Activated effector memory CD4-positive, alpha-beta T cell treated with anti-CD3 and anti-CD28 coated beads, Interleukin-2, amount 50 U/mL, for 16 hours (primary cell): ENCODE measurements around the gene CRKL.
A peak's percentile ranks its signal among the peaks of the same experiment; 100 is the strongest.
"Not testable (repeated sequence)": the region's sequence is repeated elsewhere in the genome, so short reads cannot be mapped to it uniquely, and the experiment has no call there.

ENCODE experiments used
- DNase-seq: peaks from one replicate; pipeline ENCODE4 v3.0.0-alpha.2; 2020

CRKL gene

DNA sequence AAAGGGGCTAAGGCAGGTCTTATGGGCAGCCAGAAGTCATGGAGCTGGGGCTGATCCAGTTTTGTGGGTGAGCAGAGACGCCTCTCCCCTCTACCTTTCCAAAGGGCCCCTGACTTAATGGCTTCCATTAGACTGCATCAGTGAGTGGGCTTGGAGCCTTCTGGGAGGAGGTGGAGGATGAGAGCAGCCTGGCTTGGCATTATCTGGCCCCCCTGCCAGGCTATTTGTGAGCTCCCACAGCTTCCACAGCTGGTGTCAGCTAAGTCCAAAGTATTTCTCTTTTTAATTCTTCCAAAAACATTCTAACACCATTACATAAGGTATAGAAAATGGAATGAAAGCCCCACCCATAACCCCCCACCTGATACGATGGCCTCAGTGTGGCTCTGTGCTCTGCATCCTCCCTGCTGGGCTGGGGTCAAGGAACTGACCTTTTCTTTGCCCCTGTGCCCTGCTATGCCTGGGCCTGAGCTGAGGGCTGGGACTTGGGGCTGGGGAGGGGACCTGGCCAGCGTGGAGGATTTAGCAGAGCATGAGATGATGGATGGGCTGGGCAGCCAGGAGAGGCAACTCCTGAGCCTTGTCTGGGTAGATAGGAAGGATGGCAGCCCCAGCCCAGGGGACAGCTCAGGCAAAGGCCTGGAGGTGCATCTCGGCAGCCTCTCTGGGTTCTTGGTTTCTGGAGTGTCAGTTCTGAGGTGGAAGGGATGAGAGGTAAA lies 53.9 kb downstream of the CRKL start:
- DNase-seq = no peak

GRCh38 chr22:20972014-20972694 lies 54.9 kb downstream of the CRKL start:
- not testable (repeated sequence) for DNase-seq

GRCh38 chr22:20972933-20973577 lies 55.8 kb downstream of the CRKL start:
- no peak for DNase-seq

DNA sequence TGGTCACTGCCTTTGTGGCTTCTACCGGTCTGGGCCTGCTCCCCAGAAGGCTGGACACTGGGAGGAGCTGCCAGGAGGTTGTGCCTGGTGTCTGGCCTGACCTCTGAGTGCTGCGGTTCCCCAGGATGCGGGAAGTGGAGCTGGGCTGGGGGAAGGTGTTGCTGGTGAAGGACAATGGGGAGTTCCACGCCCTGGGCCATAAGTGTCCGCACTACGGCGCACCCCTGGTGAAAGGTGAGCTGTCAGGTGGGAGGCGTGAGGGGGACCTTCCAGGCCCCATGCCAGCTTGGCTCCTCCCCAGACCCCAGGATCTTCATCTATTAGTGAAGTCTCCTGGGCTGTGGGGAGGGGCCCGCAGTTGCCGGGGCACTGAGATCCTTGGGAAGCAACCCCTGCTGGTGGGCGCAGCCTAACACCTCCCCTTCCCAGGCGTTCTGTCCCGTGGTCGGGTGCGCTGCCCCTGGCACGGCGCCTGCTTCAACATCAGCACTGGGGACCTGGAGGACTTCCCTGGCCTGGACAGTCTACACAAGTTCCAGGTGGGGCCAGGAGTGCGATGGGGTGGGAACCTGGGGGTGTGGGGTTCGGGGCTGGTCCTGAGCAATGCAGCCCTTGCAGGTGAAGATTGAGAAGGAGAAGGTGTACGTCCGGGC lies 56.6 kb downstream of the CRKL start:
- DNase-seq = no peak

DNA sequence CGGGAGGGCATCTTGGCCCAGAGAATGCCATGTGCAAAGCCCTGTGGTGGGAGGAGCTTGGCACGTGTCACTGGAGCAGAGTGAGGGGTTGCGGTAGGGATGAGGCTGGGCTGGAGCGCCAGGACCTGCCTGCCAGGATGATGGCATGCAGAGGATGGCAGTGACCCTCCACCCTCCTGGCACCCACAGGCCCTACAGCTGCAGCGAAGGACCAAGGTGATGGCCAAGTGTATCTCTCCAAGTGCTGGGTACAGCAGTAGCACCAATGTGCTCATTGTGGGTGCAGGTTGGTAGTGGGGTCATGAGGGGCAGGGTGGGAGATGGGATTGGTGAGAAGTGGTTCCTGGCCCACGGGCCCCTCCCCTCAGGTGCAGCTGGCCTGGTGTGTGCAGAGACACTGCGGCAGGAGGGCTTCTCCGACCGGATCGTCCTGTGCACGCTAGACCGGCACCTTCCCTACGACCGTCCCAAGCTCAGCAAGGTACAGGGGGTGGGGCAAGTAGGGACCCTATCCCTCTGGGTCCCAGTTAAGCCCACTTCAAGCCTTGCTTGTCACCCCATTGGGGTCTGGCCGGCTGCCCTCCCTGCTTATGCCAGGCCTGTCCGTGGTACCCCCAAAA lies 57.2 kb downstream of the CRKL start:
- no peak for DNase-seq

DNA sequence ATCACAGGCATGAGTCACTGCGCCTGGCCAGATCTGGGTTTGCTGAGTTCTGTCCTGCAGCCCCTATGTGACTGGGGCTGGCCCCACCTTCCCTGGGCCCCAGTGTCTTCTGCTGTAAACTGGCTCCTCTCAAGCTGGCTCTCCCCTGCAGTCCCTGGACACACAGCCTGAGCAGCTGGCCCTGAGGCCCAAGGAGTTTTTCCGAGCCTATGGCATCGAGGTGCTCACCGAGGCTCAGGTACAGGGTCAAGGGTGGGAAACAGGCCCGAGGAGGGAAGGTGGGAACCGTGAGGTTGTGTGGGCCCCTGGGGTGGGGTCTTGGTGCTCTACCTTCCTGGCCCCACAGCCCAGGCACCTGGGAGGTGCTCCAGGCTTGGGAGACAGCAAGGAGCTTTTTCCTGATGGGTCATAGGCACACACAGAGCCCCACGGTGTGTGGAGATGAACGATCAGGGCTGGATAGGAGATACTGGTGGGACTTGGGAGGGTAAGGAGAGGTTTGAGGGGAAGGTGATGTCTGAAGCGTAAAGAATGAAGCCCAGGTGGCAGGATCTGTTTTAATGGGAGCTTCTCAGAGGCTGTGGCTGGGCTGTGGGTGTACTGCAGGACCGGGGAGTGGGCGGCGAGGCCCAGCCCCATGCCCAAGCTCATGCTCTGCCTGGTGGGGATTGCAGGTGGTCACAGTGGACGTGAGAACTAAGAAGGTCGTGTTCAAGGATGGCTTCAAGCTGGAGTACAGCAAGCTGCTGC lies 58.5 kb downstream of the CRKL start:
- no peak for DNase-seq

- DNase-seq = no peak
Observed at GRCh38 chr22:20976291-20976877, 59.2 kb downstream of the CRKL start.

- no peak for DNase-seq
Observed at GRCh38 chr22:20977019-20977418, 59.8 kb downstream of the CRKL start.

DNA sequence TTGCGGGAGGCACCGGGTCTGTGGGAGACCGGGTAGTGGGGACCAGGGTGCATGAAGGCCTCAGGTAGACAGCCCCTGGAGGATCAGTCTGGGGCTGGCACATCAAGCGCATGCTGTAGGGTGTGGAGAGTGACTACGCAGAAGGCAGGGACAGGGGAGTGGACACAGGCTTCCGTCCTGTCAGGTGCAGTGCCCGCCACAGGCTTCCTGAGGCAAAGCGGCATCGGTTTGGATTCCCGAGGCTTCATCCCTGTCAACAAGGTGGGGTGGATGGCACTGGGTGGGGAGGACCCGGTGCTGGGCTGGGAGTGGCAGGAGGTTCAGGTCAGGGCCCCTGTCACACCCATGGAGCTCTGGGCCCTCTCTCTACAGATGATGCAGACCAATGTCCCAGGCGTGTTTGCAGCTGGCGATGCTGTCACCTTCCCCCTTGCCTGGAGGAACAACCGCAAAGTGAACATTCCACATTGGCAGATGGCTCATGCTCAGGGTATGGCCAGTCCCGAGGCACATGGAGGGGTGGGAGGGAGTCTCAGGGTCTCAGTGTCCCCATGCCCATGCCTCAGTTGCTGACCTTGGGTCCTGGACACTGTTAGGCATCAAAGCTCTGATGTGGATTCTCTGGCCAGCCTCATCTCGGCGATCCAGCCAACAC lies 60.4 kb downstream of the CRKL start:
- DNase-seq = no peak

DNA sequence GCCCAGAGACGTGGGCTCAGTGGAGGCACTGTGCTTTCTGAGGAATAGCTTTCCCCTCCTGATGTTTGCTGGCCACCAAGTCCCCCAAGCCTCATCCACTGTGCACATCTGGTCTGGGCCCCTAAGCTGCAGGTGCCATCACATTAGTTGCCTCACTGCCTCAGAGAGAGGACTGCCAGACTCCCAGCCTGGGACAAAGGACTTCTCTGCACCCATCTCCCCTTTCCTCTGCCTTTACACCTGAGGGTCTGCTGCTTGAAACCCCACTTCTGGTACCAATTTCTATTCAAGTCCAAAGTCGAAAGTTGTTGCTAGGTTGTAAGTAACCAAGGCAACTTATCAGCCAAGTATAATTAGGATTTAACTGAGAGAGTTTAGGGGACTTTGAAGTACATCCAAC lies 61.2 kb downstream of the CRKL start:
- DNase-seq = no peak

- peak; percentile 82 for DNase-seq
Observed at GRCh38 chr22:20979243-20979809, 62.1 kb downstream of the CRKL start.

DNA sequence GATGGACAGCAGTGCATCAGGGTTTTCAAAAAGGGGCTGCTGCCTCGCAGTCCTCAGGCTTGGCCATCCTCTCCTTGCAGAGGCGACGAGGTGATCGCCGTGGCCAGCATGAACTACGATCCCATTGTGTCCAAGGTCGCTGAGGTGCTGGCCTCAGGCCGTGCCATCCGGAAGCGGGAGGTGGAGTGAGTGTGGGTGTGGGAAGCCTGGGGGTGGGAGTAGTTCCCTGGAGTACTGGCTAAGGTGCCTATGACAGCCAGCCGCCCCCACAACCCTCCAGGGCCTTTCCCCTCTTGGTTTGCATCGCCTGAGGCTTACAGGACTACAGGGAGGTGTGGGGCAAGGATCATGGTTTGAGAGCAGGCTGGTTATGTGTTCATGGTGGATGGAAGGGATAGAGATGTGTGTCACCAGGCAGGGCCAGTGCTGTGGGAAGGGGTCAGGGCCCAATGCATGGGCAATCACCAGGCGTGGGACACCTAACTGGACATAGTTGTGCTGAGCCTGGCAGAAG lies 62.8 kb downstream of the CRKL start:
- no peak for DNase-seq

GRCh38 chr22:20980523-20980922 lies 63.3 kb downstream of the CRKL start:
- no peak for DNase-seq

- no peak for DNase-seq
Observed at GRCh38 chr22:20980938-20981722, 63.9 kb downstream of the CRKL start.

DNA sequence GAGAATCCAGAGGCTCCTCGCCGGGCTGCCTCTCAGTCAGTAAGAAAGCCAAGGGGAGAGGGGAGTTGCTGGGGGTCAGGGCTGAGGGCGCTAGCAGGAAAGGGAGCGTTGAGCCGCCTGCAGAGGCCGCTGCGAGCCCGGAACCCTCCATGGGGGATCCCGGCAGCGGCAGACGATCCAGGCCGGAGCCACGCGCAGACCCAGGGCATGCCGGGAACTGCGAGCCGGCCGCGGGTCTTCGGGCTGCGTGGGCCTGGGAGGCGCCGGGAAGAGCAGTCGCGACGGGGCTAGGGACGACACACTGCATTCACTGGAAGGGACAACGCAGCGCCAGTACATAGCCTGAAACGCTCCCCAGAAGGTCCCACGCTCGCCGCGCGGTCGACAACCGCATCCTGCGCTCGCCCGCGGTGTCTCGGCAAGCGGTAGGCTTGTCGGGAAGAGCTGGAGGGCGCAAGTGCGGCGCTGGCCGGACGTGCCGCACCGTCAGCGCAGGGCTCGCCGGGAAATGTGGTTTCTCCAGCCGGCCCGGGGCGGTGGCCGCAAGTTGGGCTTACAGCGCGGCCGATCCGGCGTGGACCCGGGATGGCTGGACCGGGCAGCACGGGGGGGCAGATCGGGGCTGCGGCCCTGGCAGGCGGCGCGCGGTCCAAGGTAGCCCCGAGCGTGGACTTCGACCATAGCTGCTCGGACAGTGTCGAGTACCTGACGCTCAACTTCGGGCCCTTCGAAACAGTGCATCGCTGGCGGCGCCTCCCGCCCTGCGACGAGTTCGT lies 64.8 kb downstream of the CRKL start, which contains the start of gene LZTR1:
Gene LZTR1 (plus strand): TSS at position 511 of the 776 bp plus-strand sequence. CDS start 75 bp downstream, at position 586.
- peak; percentile 90 for DNase-seq

- no peak for DNase-seq
Observed at GRCh38 chr22:20982563-20982882, 65.3 kb downstream of the CRKL start.

DNA sequence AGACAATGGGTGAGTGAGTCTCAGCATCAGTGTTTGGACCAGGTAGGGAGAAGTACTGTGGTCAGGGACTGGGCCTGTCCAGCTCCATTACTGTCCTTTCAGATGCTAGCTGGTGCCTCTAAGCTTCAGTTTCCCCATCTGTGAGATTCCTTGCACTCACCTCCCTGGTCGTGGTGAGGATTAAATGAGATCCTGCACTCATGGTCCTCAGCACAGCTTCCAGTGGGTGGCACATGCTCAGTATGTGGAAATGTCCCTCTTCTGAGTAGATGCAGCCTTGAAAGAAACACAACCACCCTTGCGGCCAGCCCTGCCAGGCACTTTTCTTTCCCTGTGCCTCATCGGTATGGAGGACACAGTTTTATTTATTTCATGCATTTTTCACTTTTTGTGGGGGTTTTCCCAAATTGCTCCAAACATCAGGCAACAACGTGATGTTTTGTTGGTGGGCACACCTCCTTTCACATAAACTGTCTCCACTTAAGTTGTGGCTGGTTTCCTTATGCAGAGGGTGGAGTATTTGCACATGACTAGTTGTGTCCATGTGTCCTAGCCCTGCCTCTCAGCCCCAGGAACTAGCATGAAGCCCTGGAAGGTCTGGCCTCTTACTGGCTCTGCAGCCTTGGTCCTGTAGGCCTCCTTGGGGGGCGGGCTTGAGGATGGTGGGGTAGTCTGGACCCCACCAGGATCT lies 66.0 kb downstream of the CRKL start:
- no peak for DNase-seq

DNA sequence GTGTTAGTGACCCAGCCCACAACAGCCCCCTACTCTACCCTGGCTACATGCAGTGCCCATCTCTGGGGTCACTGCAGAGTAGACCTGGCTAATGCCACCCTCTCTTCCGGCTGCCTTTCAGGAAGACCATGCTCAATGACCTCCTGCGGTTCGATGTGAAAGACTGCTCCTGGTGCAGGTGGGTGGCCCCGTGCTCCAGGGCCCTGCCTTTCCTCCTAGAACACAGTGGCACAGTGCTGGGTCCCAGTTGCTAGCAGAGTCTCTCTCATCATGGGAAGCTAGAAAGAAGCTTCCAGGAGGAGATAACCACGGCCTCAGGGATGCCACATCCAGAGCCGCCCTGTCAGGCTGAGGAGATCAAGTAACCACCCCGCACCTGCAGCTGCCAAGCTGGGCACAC lies 68.5 kb downstream of the CRKL start:
- DNase-seq = no peak

- DNase-seq = no peak
Observed at GRCh38 chr22:20986365-20986764, 69.2 kb downstream of the CRKL start.
